GM21515 (cell line): ENCODE data around the gene PTPRN2.
"Not testable (repeated sequence)": the region's sequence is repeated elsewhere in the genome, so short reads cannot be mapped to it uniquely, and the experiment has no call there.

Experiments
- ATAC-seq: cut with Tn5 transposase; IDR thresholded peaks from one replicate; pipeline ENCODE4 v1.9.1; 2021; ENCODE audit not compliant: unreplicated experiment

Gene PTPRN2

DNA sequence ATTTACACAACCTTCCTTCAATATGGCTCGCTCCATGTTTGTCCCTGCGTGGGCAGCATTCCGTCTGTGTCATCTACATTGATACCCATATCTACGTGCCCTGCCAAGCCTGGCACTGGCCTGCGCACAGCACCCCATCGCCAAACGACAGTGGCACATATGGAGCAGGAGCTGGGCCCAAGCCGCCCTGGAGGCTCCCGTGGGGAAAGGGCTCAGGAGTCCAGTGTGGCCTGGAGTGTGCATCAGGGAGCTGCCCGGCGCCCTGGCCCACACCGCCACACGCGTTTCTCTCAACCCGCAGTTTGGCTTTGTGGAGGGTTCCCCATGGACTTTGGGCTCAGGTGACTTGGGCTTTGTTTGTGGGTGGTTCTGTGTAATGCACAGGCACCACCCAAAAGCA, 273.2 kb downstream of the PTPRN2 start:
- ATAC-seq = no peak

DNA sequence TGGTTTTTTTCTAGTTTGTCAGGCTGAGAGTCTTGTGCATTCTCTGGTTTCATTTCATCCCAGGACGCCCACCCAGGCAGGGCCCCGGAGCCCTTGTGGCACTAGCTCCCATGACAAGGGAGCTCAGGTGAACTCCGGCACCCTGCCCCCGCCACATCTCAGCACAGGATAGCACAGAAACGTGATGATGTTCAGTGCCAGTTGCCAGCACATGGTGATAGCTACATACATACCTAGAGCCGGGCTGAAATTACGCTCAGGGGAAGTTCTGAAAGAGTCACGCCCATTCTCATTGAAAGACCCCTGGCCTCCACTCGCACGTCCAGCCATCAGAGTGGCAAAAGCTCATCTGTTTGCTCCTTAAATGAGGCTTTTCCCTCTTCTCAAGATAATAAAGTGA, 273.7 kb downstream of the PTPRN2 start:
- ATAC-seq = no peak

- ATAC-seq = no peak
These were observed 274.8 kb downstream of the PTPRN2 start for GRCh38 chr7:158312789-158313188.

GRCh38 chr7:158311791-158312190, 275.8 kb downstream of the PTPRN2 start:
- no peak for ATAC-seq

DNA sequence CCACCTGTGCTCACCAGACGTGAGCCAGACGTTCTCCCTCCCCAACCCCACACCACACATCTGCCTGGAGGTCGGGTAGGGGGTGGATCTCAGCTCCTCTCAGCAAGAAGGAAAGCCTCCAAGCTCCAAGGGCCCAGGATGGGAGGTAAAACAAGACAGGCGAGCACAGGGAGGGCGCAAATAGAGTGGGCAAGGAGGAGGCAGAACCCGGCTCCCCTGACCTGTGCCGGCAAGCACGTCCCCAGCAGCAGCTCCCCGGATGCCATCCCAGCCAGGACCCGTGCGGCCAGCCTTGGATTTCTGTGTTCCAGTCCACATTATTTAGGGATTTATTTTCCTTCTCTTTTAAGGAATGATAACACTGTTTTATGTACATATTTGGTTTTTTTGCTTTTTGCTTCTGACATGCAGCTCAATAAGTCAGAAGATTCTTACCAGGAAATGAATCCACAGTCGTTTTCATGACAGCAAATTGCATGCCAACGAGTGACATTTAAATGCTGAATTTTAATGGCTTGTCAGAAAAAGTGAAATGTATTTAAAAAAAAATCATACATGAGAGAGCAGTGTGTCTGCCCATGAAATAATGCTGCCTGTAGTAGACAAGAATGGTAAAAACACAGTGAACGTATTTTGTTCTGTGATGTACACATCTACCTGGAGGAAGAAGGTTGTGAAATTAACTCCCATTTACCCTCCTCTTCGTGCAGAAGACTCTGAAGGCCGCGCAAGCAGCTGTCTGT, 276.5 kb downstream of the PTPRN2 start:
- ATAC-seq = no peak

GRCh38 chr7:158309868-158310763, 277.5 kb downstream of the PTPRN2 start:
- no peak for ATAC-seq

GRCh38 chr7:158308001-158308400, 279.6 kb downstream of the PTPRN2 start:
- no peak for ATAC-seq

- not testable (repeated sequence) for ATAC-seq
These were observed 283.6 kb downstream of the PTPRN2 start for GRCh38 chr7:158304072-158304471.

- ATAC-seq = no peak
These were observed 284.5 kb downstream of the PTPRN2 start for GRCh38 chr7:158303121-158303520.

- no peak for ATAC-seq
These were observed 285.2 kb downstream of the PTPRN2 start for GRCh38 chr7:158302274-158303070.

GRCh38 chr7:158301207-158301606, 286.4 kb downstream of the PTPRN2 start:
- ATAC-seq = no peak

GRCh38 chr7:158300427-158300826, 287.2 kb downstream of the PTPRN2 start:
- ATAC-seq = no peak

DNA sequence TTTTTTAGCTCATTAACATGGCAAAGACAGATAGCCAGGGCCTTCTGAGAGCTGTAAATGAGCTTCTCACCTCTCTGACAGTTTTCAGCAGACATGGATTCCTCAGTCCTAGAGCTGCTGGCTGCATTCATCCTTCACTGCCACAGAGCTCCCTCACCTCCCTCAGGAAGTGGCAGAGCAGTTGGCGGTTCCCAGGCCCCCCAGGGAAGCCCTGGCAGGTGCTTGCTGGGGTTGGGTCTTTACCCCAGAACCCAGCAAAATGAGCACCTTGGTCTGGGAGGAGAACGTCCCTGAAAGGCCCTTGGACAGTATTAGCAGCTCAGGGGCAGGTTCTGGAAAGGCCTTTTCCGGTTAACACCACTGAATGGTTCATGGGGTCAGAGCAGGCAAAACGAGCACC, 288.0 kb downstream of the PTPRN2 start:
- ATAC-seq = no peak

- ATAC-seq = no peak
These were observed 290.9 kb downstream of the PTPRN2 start for GRCh38 chr7:158296798-158297104.

DNA sequence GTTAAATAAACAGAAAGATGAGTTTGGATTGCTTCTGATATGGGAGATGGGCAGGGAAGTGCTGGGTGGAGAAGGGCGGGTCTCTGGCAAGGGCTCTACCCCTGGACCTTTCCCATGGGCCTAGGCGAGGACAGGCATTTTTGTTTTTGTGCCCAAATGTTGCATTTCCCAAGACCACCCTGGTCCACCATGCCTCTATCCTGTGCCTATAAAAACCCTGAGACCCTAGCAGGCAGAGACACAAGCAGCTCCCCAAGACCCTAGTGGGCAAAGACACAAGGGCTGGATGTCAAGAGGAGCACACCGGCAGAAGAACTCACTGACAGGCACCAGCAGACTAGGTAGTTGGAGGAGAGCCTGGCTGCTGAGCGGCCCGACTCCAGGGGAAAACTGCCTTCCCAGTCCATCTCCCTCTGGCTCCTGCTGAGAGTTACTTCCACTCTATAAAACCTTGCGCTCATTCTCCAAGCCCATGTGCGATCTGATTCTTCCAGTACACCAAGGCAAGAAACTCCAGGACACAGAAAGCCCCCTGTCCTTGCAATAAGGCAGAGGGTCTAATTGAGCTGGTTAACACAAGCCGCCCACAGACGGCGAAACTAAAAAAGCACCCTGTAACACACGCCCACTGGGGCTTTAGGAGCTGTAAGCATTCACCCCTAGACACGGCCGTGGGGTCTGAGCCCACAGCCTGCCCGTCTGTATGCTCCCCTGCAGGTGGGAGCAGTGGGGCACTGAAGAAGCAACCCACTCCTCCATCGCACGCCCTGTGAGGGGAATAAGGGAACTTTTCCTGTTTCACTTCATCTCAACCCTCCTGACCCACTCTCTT, 291.4 kb downstream of the PTPRN2 start:
- ATAC-seq = no peak

DNA sequence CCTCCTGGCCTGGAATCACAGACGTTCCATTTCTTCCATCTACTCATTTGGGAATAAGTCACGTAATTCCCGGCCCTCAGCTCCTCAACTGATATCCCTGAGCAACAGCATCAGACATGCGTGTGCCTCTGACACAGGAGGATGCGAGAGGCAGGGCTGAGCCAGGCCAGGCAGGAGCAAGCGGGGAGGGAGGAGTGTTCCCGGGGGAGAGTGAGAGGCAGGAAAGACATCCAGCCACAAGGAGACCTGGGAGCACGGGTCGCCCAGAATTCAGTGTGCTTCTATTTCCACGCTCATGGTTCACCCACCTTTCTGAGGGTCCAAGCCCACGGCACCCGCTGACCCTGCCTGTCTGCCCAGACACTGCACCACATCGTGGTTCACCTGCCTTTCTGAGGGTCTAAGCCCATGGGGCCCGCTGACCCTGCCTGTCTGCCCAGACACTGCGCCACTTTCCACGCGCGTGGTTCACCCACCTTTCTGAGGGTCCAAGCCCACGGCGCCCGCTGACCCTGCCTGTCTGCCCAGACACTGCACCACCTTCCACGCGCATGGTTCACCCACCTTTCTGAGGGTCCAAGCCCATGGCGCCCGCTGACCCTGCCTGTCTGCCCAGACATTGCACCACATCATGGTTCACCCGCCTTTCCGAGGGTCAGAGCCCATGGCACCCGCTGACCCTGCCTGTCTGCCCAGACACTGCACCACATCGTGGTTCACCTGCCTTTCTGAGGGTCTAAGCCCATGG, 293.0 kb downstream of the PTPRN2 start:
- not testable (repeated sequence) for ATAC-seq

DNA sequence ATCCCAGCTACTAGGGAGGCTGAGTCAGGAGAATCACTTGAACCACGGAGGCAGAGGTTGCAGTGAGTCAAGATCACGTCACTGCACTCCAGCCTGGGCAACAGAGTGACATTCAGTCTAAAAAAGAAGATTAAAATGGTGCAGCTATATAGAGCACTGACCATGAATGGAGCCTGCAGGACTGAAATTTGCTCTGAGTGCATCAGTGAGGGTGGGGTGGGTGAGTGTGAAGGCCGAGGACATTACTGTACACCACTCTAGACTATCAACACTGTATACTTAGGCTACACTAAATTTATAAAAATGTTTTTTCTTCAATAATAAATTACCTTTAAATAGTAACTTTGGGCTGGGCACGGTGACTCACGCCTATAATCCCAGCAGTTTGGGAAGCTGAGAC, 294.7 kb downstream of the PTPRN2 start:
- ATAC-seq = no peak

DNA sequence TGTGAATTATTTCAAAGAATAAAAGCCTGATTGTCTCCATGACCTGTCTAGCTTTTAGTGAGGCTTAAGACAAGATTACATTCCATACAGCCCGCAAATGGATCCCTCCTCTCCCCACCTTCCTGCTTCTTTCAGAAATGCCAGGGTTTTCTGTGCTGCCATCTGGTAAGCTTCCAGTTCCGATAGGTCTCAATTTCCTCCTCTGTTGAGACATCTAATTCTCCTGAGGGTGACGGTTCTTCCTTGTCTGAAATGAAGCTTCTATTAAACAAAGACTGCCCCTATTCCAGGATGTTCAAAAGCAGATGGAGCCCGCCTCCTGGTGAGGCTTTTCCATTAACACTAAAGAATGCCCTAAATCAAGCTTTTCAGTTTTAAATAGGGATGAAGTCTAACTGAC, 295.6 kb downstream of the PTPRN2 start:
- ATAC-seq = no peak

- no peak for ATAC-seq
These were observed 297.7 kb downstream of the PTPRN2 start for GRCh38 chr7:158289761-158290523.
